ENCODE results near the gene ARRB1.

Gene ARRB1

GRCh38 chr11:75244052-75244814 is 107.2 kb downstream of the ARRB1 start:
- no peak for DNase-seq

- no peak for DNase-seq
These were observed 108.5 kb downstream of the ARRB1 start for GRCh38 chr11:75242722-75243600.

GRCh38 chr11:75241906-75242644 is 109.4 kb downstream of the ARRB1 start:
- DNase-seq, result no peak

- peak; percentile 91 for DNase-seq
These were observed 110.2 kb downstream of the ARRB1 start for GRCh38 chr11:75241036-75241905.

- no peak for DNase-seq
These were observed 111.0 kb downstream of the ARRB1 start, which contains the start of gene TPBGL for GRCh38 chr11:75240311-75241035. Gene TPBGL (plus strand): TSS chr11:75240774. CDS start chr11:75241050, 276 bp downstream.

GRCh38 chr11:75239531-75240290 is 111.8 kb downstream of the ARRB1 start:
- no peak for DNase-seq

GRCh38 chr11:75238595-75239440 is 112.6 kb downstream of the ARRB1 start:
- no peak for DNase-seq

GRCh38 chr11:75237050-75237449 is 114.4 kb downstream of the ARRB1 start:
- no peak for DNase-seq

GRCh38 chr11:75236062-75236461 is 115.4 kb downstream of the ARRB1 start:
- no peak for DNase-seq

- no peak for DNase-seq
These were observed 117.7 kb downstream of the ARRB1 start for GRCh38 chr11:75233754-75234172.

GRCh38 chr11:75230621-75231020 is 120.8 kb downstream of the ARRB1 start:
- DNase-seq, result no peak

GRCh38 chr11:75229466-75229865 is 122.0 kb downstream of the ARRB1 start:
- no peak for DNase-seq

GRCh38 chr11:75225794-75226193 is 125.7 kb downstream of the ARRB1 start:
- DNase-seq, result no peak

GRCh38 chr11:75223954-75224643 is 127.4 kb downstream of the ARRB1 start:
- no peak for DNase-seq

GRCh38 chr11:75219869-75220268 is 131.6 kb downstream of the ARRB1 start:
- no peak for DNase-seq

GRCh38 chr11:75214843-75215242 is 136.6 kb downstream of the ARRB1 start:
- DNase-seq, result no peak

GRCh38 chr11:75214411-75214821 is 137.0 kb downstream of the ARRB1 start:
- DNase-seq, result peak; percentile 74

Measured in left hindlimb (tissue), 1 donor.